H1 (cell line): Measurements from ENCODE around the gene PRKCI. TPM values are rescaled to one million over a fixed set of nuclear protein-coding genes. Genes with fewer than 3 reads are reported as not detected.
"Not testable (repeated sequence)": the region's sequence is repeated elsewhere in the genome, so short reads cannot be mapped to it uniquely, and the experiment has no call there.

Experiments used
- CTCF ChIA-PET: fragments of 300-600 bp; sonication (Branson Sonifier 250); formaldehyde crosslinking; loops from one replicate; lab custom pipeline; 2021; ENCODE audit not compliant: partially characterized antibody; lab: Charles Lee
- POLR2A ChIA-PET: fragments of 300-600 bp; sonication (Branson Sonifier 250); formaldehyde crosslinking; loops from one replicate; lab custom pipeline; 2021; ENCODE audit warnings: inconsistent platforms; ENCODE audit not compliant: partially characterized antibody; lab: Charles Lee
- DNase-seq, 2 experiments: peaks; one replicate each; pipeline versions ENCODE4 v3.0.0 to v3.0.0-alpha.2; 2010 to 2022; ENCODE audit warnings: low spot score in 2 of 2, low read depth in 1 of 2, mixed read lengths in 1 of 2
- FAIRE-seq: peaks from 2 replicates; lab custom pipeline; 2011; peaks lifted over from hg19 to GRCh38; lab: Jason Lieb, UNC
- H2AFZ ChIP-seq: 2 replicates; pipeline ENCODE4 v1.8.1; 2012; ENCODE audit warnings: low read length, inconsistent platforms
- H2AK5ac ChIP-seq: 2 replicates; pipeline ENCODE4 v1.6.1; 2013; ENCODE audit warnings: low read depth, low read length
- H2BK120ac ChIP-seq: replicated peaks from 2 replicates; pipeline ENCODE3; 2013; ENCODE audit warnings: low read depth, low read length, inconsistent platforms
- H2BK12ac ChIP-seq: 2 replicates; pipeline ENCODE4 v1.6.1; 2013; ENCODE audit warnings: low read depth, low read length
- H2BK15ac ChIP-seq: 2 replicates; pipeline ENCODE4 v1.6.1; 2013; ENCODE audit warnings: low read length
- H2BK20ac ChIP-seq: 2 replicates; pipeline ENCODE4 v1.6.1; 2013; ENCODE audit warnings: low read length
- H2BK5ac ChIP-seq: 2 replicates; pipeline ENCODE4 v1.6.1; 2013; ENCODE audit warnings: low read depth, low read length
- H3K14ac ChIP-seq: 2 replicates; pipeline ENCODE4 v1.6.1; 2013; ENCODE audit warnings: inconsistent platforms; ENCODE audit not compliant: insufficient read length
- H3K18ac ChIP-seq: 2 replicates; pipeline ENCODE4 v1.6.1; 2013; ENCODE audit warnings: low read length; ENCODE audit errors: extremely low read depth
- H3K23ac ChIP-seq: 2 replicates; pipeline ENCODE4 v1.6.1; 2013; ENCODE audit warnings: inconsistent platforms; ENCODE audit not compliant: insufficient read length
- H3K23me2 ChIP-seq: 2 replicates; pipeline ENCODE4 v1.6.1; 2013; ENCODE audit warnings: low read depth, low read length
- H3K27ac ChIP-seq: 2 replicates; pipeline ENCODE4 v1.6.1; 2011; ENCODE audit warnings: low read depth, low read length, inconsistent platforms
- H3K27me3 ChIP-seq, 4 experiments: replicated peaks in 1 of 4; 1 replicate in 1 of 4; 2 replicates in 3 of 4; pipeline versions ENCODE4 v1.6.1 to v1.8.1; 2011 to 2013; ENCODE audit warnings: low read length in 3 of 4, mild to moderate bottlenecking in 3 of 4, inconsistent platforms in 2 of 4, mixed read lengths in 2 of 4, moderate library complexity in 1 of 4; ENCODE audit not compliant: control insufficient read depth in 3 of 4, insufficient read depth in 3 of 4; ENCODE audit errors: extremely low read depth in 1 of 4
- H3K36me3 ChIP-seq, 4 experiments: 2 replicates each; pipeline versions ENCODE4 v1.6.1 to v1.8.1; 2011 to 2013; ENCODE audit warnings: mild to moderate bottlenecking in 4 of 4, low read length in 3 of 4, moderate library complexity in 2 of 4, control low read depth in 1 of 4, inconsistent platforms in 1 of 4; ENCODE audit not compliant: insufficient read depth in 4 of 4, control insufficient read depth in 2 of 4
- H3K4ac ChIP-seq: replicated peaks from 2 replicates; pipeline ENCODE3; 2013; ENCODE audit warnings: low read length, low read depth, mixed read lengths, inconsistent platforms; ENCODE audit not compliant: insufficient read length
- H3K4me1 ChIP-seq, 4 experiments: replicated peaks in 1 of 4; 1 replicate in 1 of 4; 2 replicates in 3 of 4; pipeline versions ENCODE4 v1.6.1 to v1.8.1; 2011 to 2013; ENCODE audit warnings: low read length in 3 of 4, inconsistent platforms in 2 of 4, mixed read lengths in 1 of 4; ENCODE audit not compliant: insufficient read depth in 4 of 4, control insufficient read depth in 3 of 4
- H3K4me2 ChIP-seq, 2 experiments: 2 replicates each; pipeline versions ENCODE4 v1.6.1 to v1.8.1; 2011 to 2013; ENCODE audit warnings: low read depth in 2 of 2, low read length in 2 of 2, control low read depth in 1 of 2, inconsistent platforms in 1 of 2, mild to moderate bottlenecking in 1 of 2; ENCODE audit not compliant: insufficient read depth in 1 of 2
- H3K4me3 ChIP-seq, 4 experiments: fragments of 200-600, 300-600 bp in 1 of 4; sonication (generic), shearing (Covaris generic), sonication (Bioruptor Twin) in 1 of 4; 2 replicates each; pipeline versions ENCODE4 v1.5.1 to v1.8.1; 2011 to 2016; ENCODE audit warnings: low read length in 4 of 4, low read depth in 3 of 4, control low read depth in 2 of 4, inconsistent platforms in 2 of 4, mild to moderate bottlenecking in 2 of 4, mixed read lengths in 1 of 4, moderate library complexity in 1 of 4; ENCODE audit not compliant: insufficient read depth in 2 of 4; ENCODE audit errors: extremely low read depth in 1 of 4
- H3K56ac ChIP-seq: replicated peaks from 2 replicates; pipeline ENCODE3; 2013; ENCODE audit warnings: low read depth, mild to moderate bottlenecking, mixed read lengths, low read length, inconsistent platforms; ENCODE audit not compliant: insufficient read length
- H3K79me1 ChIP-seq: 2 replicates; pipeline ENCODE4 v1.6.1; 2013; ENCODE audit warnings: low read depth, low read length, control low read depth
- H3K79me2 ChIP-seq, 2 experiments: 2 replicates each; pipeline versions ENCODE4 v1.6.1 to v1.8.1; 2012 to 2013; ENCODE audit warnings: low read length in 2 of 2, mild to moderate bottlenecking in 2 of 2, inconsistent platforms in 1 of 2; ENCODE audit not compliant: insufficient read depth in 2 of 2, control insufficient read depth in 1 of 2
- H3K9ac ChIP-seq, 4 experiments: replicated peaks in 1 of 4; 1 replicate in 1 of 4; 2 replicates in 3 of 4; pipeline versions ENCODE4 v1.6.1 to v1.8.1; 2011 to 2013; ENCODE audit warnings: low read depth in 3 of 4, low read length in 3 of 4, control low read depth in 2 of 4, mild to moderate bottlenecking in 2 of 4, moderate library complexity in 2 of 4, inconsistent platforms in 1 of 4; ENCODE audit errors: extremely low read depth in 1 of 4
- H3K9me3 ChIP-seq, 2 experiments: 2 replicates each; pipeline versions ENCODE4 v1.6.1 to v1.8.1; 2012 to 2013; ENCODE audit warnings: mild to moderate bottlenecking in 2 of 2, moderate library complexity in 2 of 2, control low read depth in 1 of 2, inconsistent platforms in 1 of 2, low read depth in 1 of 2, low read length in 1 of 2, mixed read lengths in 1 of 2; ENCODE audit not compliant: insufficient read depth in 2 of 2
- H4K20me1 ChIP-seq, 2 experiments: replicated peaks in 1 of 2; 2 replicates each; pipeline versions ENCODE3 to v1.8.1; 2011 to 2013; ENCODE audit warnings: inconsistent platforms in 2 of 2, low read length in 2 of 2, mild to moderate bottlenecking in 1 of 2; ENCODE audit not compliant: insufficient read depth in 2 of 2, control insufficient read depth in 1 of 2
- H4K5ac ChIP-seq: 2 replicates; pipeline ENCODE4 v1.6.1; 2013; ENCODE audit warnings: low read length, low read depth, mixed read lengths, inconsistent platforms; ENCODE audit not compliant: insufficient read length
- H4K8ac ChIP-seq: 2 replicates; pipeline ENCODE4 v1.8.0; 2013; ENCODE audit warnings: mild to moderate bottlenecking, moderate library complexity, low read length, inconsistent platforms; ENCODE audit not compliant: insufficient read depth; ENCODE audit errors: extremely low read depth
- H4K91ac ChIP-seq: replicated peaks from 2 replicates; pipeline ENCODE3; 2013; ENCODE audit warnings: low read length, mixed read lengths, inconsistent platforms; ENCODE audit not compliant: insufficient read length
- WGBS, 2 experiments: shearing (Covaris generic) in 1 of 2; methylation state at CpG; one replicate each; pipeline versions ENCODE4 v1.1.6 to v1.1.7; 2013 to 2015; ENCODE audit warnings: low lambda C conversion rate in 2 of 2, mixed read lengths in 2 of 2, inconsistent platforms in 1 of 2, low coverage in 1 of 2, missing lambda C conversion rate in 1 of 2; ENCODE audit not compliant: insufficient replicate concordance in 2 of 2, insufficient coverage in 1 of 2, insufficient read length in 1 of 2; ENCODE audit errors: extremely low coverage in 1 of 2, missing lambda C conversion rate in 1 of 2; 5-methylcytosine and 5-hydroxymethylcytosine counted together
- polyA plus RNA-seq, 7 experiments: library from polyadenylated mRNA; depleted of rRNA in 3 of 7; stranded (reverse) in 5 of 7; unstranded in 2 of 7; fragments of >200 nt in 5 of 7; fragments of 200-250 nt in 2 of 7; gene quantifications; 1 replicate in 5 of 7; 2 replicates in 1 of 7; 4 replicates in 1 of 7; pipeline versions ENCODE4 v1.2.1 to v1.2.3, GENCODE V29; 2011 to 2013; ENCODE audit warnings: missing spikeins in 2 of 7, mixed read lengths in 2 of 7
- total RNA-seq: library from RNA; stranded (reverse); fragmentation: NEBNext Ultra II Directional; extraction: Animal tissue kit (Norgen Biotek cat#: 25700); gene quantifications from 2 replicates; pipeline ENCODE4 v1.2.1, GENCODE V29; 2021

PRKCI gene
- total and polyA plus RNA-seq, 2 of the 8 experiments (the other 6 are each of a cell fraction or from before 2014, with no cell fraction given): 24.3 to 100.0 TPM

DNA sequence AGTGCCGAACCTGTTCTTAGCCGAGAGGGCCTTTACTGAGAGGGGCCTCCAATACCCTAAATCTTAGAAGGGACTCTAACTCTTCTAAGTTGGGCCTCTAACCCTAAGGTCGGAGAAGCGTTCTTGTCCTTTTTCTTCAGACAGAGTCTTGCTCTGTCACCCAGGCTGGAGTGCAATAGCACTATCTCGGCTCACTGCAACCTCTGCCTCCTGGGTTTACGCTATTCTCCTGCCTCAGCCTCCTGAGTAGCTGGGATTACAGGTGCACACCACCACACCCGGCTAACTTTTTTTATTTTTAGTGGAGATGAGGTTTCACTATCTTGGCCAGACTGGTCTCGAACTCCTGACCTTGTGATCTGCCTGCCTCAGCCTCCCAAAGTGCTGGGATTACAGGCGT is 120.0 kb downstream of the PRKCI start:
- H2BK12ac ChIP-seq, H3K23ac ChIP-seq, H3K79me2 ChIP-seq, H4K8ac ChIP-seq, H3K14ac ChIP-seq, H3K79me1 ChIP-seq, FAIRE-seq, H2BK5ac ChIP-seq, H2BK20ac ChIP-seq, H4K20me1 ChIP-seq, POLR2A ChIA-PET, H3K27ac ChIP-seq, H2BK15ac ChIP-seq, H3K18ac ChIP-seq, H3K36me3 ChIP-seq, H3K27me3 ChIP-seq, H3K4me2 ChIP-seq, H4K5ac ChIP-seq, H2BK120ac ChIP-seq, H3K4me1 ChIP-seq, H3K4ac ChIP-seq, H4K91ac ChIP-seq, H3K23me2 ChIP-seq, H2AFZ ChIP-seq, H2AK5ac ChIP-seq, H3K4me3 ChIP-seq, H3K56ac ChIP-seq, H3K9ac ChIP-seq: not testable (repeated sequence)
- peak in 1 of 2 experiments; percentile 35 for DNase-seq
- H3K9me3 ChIP-seq: peaks cover 5 to 21% of the 10 kb centered on the region in 2 experiments
- CTCF ChIA-PET: interaction anchor here (0.7 kb wide), 1 partner anchor 323 kb away, joined by 3 read pairs; no protein-coding TSS in a partner anchor
- 95% methylated on average over 9 of the region's 9 CpGs; no CpG with 5 or more reads in 1 of the 2 experiments for WGBS, 2 experiments
